Esophagus muscularis mucosa (tissue), 4 donors: ENCODE measurements around the gene ZC3H14. TPM values are rescaled to one million over a fixed set of nuclear protein-coding genes. Genes with fewer than 3 reads are reported as not detected.
"Not testable (repeated sequence)": the region's sequence is repeated elsewhere in the genome, so short reads cannot be mapped to it uniquely, and the experiment has no call there.

Experiments
- DNase-seq: peaks from one replicate; pipeline ENCODE4 v3.0.0-alpha.2; 2017; ENCODE audit errors: extremely low spot score
- H3K27ac ChIP-seq, 4 donors: fragments of 200-600 bp; sonication (generic); replicated peaks in 1 of 4; 1 replicate in 3 of 4; 2 replicates in 1 of 4; pipeline ENCODE4 v1.5.1; 2016 to 2019; ENCODE audit warnings: mild to moderate bottlenecking in 1 of 4
- H3K27me3 ChIP-seq, 4 donors: fragments of 200-600 bp; sonication (generic); one replicate each; pipeline versions ENCODE4 v1.5.1 to v1.6.0; 2016 to 2019
- H3K36me3 ChIP-seq, 4 donors: fragments of 200-600 bp; sonication (generic); one replicate each; pipeline ENCODE4 v1.5.1; 2016 to 2019
- H3K4me1 ChIP-seq, 4 donors: fragments of 200-600 bp; sonication (generic); one replicate each; pipeline ENCODE4 v1.5.1; 2016 to 2019
- H3K4me3 ChIP-seq, 4 donors: fragments of 200-600 bp; sonication (generic); 1 replicate in 2 of 4; 2 replicates in 2 of 4; pipeline ENCODE4 v1.5.1; 2016 to 2019; ENCODE audit warnings: mild to moderate bottlenecking in 4 of 4, moderate library complexity in 1 of 4
- H3K9me3 ChIP-seq, 4 donors: fragments of 200-600 bp; sonication (generic); 1 replicate in 3 of 4; 2 replicates in 1 of 4; pipeline ENCODE4 v1.5.1; 2016 to 2019
- EP300 ChIP-seq: sonication (generic); formaldehyde crosslinking; IDR thresholded peaks from one replicate; pipeline ENCODE4 v1.6.1; 2017; ENCODE audit warnings: antibody characterized with exemption
- POLR2A ChIP-seq: fragments of 450-650 bp; IDR thresholded peaks from one replicate; pipeline ENCODE4 v1.6.1; 2017; ENCODE audit warnings: antibody characterized with exemption, moderate library complexity, mild to moderate bottlenecking, low read depth
- POLR2AphosphoS5 ChIP-seq, 2 donors: sonication (generic); formaldehyde crosslinking; IDR thresholded peaks; one replicate each; pipeline ENCODE4 v1.6.1; 2017; ENCODE audit warnings: antibody characterized with exemption in 2 of 2
- WGBS: methylation state at CpG from one replicate; pipeline ENCODE4 v1.1.5; 2018; 5-methylcytosine and 5-hydroxymethylcytosine counted together
- intact Hi-C: fragments of 100-400 bp; cut with DNase I; formaldehyde crosslinking; loops from one replicate; pipeline ENCODE4 v1.15.1; 2023
- total RNA-seq, 4 donors: library from RNA; depleted of rRNA; stranded (reverse); fragments of >200 nt; gene quantifications; one replicate each; pipeline versions ENCODE4 v1.1.0 to v1.2.1, GENCODE V29; 2016
- TF ChIP-seq, protein P1 (sequence below), 3 experiments: fragments of 200-600 bp in 2 of 3; fragments of 450-650 bp in 1 of 3; sonication (generic) in 2 of 3; IDR thresholded peaks; one replicate each; pipeline ENCODE4 v1.5.1; 2017 to 2019; ENCODE audit warnings: antibody characterized with exemption in 3 of 3, mild to moderate bottlenecking in 2 of 3, moderate library complexity in 1 of 3

ZC3H14 gene
- total RNA-seq, 4 donors from 2014 or later, result 48.6 to 60.0 (median 58.5) TPM

GRCh38 chr14:88518592-88519512 lies 44.0 kb upstream of the ZC3H14 start:
- no peak for DNase-seq
- no peaks in the 10 kb centered on the region for H3K27me3 ChIP-seq
- H3K36me3 ChIP-seq, result peaks cover 0 to 28% (median 11%) of the 10 kb centered on the region in 4 donors
- intact Hi-C loops, result no loop called here
- no peak overlapping the region for H3K27ac ChIP-seq
- H3K4me3 ChIP-seq, result no peak overlapping the region
- TF ChIP-seq EP300, result no peak
- TF ChIP-seq POLR2AphosphoS5 (IDR thresholded peaks at IDR 0.05), result no peak
- TF ChIP-seq, protein P1, sequence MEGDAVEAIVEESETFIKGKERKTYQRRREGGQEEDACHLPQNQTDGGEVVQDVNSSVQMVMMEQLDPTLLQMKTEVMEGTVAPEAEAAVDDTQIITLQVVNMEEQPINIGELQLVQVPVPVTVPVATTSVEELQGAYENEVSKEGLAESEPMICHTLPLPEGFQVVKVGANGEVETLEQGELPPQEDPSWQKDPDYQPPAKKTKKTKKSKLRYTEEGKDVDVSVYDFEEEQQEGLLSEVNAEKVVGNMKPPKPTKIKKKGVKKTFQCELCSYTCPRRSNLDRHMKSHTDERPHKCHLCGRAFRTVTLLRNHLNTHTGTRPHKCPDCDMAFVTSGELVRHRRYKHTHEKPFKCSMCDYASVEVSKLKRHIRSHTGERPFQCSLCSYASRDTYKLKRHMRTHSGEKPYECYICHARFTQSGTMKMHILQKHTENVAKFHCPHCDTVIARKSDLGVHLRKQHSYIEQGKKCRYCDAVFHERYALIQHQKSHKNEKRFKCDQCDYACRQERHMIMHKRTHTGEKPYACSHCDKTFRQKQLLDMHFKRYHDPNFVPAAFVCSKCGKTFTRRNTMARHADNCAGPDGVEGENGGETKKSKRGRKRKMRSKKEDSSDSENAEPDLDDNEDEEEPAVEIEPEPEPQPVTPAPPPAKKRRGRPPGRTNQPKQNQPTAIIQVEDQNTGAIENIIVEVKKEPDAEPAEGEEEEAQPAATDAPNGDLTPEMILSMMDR (IDR thresholded peaks at IDR 0.05), result no peak
- TF ChIP-seq POLR2A, result no peak
- no peaks in the 10 kb centered on the region for H3K9me3 ChIP-seq
- 77% methylated on average over 5 of the region's 5 CpGs for WGBS
- peaks cover 7 to 24% (median 11%) of the 10 kb centered on the region in 4 donors for H3K4me1 ChIP-seq

- Histone ChIP-seq H3K4me1 (peaks cover 7 to 24% (median 11%) of the 10 kb centered on the region in 4 donors), H3K36me3 (peaks cover 0 to 18% (median 8%) of the 10 kb centered on the region in 4 donors), H3K9me3 (no peaks in the 10 kb centered on the region), H3K27ac (no peak overlapping the region), H3K27me3 (no peaks in the 10 kb centered on the region), H3K4me3 (no peak overlapping the region)
- intact Hi-C loops, result no loop called here
- TF ChIP-seq POLR2A (no peak), EP300 (no peak)
- TF ChIP-seq, protein P1 (IDR thresholded peaks at IDR 0.05), result no peak
- no peak for DNase-seq
- WGBS, result 90% methylated on average over 2 of the region's 2 CpGs
Measured at GRCh38 chr14:88519907-88520306, 42.9 kb upstream of the ZC3H14 start.

- intact Hi-C loops, result no loop called here
- H3K36me3 ChIP-seq, result peaks cover 0 to under 1% (median 0%) of the 10 kb centered on the region in 4 donors
- no peak overlapping the region for H3K4me3 ChIP-seq
- H3K27me3 ChIP-seq, result no peaks in the 10 kb centered on the region
- peak overlapping the region in 1 of 4 donors; percentile 35 for H3K27ac ChIP-seq
- DNase-seq, result no peak
- no peak for TF ChIP-seq EP300
- no peaks in the 10 kb centered on the region for H3K9me3 ChIP-seq
- 94% methylated on average over 3 of the region's 3 CpGs for WGBS
- H3K4me1 ChIP-seq, result peaks cover 3 to 14% (median 6%) of the 10 kb centered on the region in 4 donors
Measured at GRCh38 chr14:88521818-88522217, 41.0 kb upstream of the ZC3H14 start.

DNA sequence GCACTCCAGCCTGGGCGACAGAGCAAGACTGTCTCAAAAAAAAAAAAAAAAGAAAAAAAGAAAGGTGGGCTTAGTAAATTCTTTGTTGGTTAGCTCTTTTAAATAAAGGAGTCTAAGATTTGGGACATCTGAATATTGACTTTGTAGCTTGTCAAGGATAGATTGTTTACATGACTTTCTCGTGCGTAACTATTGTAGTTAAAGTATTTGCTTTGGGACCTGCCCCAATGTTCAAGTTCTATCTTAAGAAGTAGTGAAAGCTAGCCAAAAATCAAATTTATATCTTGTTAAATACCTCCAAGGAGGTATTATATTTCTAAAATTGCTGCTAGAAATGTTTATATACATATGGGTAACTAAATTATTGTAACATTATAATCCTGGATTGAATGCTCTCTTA lies 40.4 kb upstream of the ZC3H14 start:
- Histone ChIP-seq H3K27me3 (no peaks in the 10 kb centered on the region), H3K4me1 (peaks cover 3 to 14% (median 6%) of the 10 kb centered on the region in 4 donors), H3K9me3 (no peaks in the 10 kb centered on the region), H3K4me3 (no peak overlapping the region), H3K27ac (peak overlapping the region in 1 of 4 donors; percentile 35), H3K36me3 (no peaks in the 10 kb centered on the region)
- intact Hi-C loops, result no loop called here
- TF ChIP-seq, protein P1 (IDR thresholded peaks at IDR 0.05), result no peak
- TF ChIP-seq POLR2A, result no peak
- no peak for TF ChIP-seq EP300
- no peak for TF ChIP-seq POLR2AphosphoS5 (IDR thresholded peaks at IDR 0.05)
- no peak for DNase-seq
- WGBS, result 37% methylated on average over 3 of the region's 3 CpGs

DNA sequence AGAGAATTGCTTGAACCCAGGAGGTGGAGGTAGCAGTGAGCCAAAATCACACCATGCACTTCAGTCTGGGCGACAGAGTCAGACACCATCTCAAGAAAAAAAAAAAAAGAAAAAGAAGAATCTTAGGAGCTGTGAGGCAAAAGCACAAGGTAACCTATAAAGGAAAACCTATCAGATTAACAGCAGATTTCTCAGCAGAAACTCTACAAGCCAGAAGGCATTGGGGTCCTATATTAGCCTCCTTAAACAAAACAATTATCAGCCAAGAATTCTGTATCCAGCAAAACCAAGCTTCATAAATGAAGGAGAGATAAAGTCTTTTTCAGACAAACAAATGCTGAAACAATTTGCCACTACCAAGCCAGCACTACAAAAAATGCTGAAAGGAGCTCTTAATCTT lies 32.9 kb upstream of the ZC3H14 start:
- intact Hi-C loops, H3K27ac ChIP-seq, H3K36me3 ChIP-seq, H3K4me1 ChIP-seq, DNase-seq, H3K4me3 ChIP-seq, H3K27me3 ChIP-seq, H3K9me3 ChIP-seq: not testable (repeated sequence)
- 100% methylated on average over 1 of the region's 1 CpG for WGBS
